Mesendoderm (in vitro differentiated cells): ENCODE measurements around the gene KLHL29.

ENCODE experiments used
- DNase-seq: peaks from one replicate; pipeline ENCODE4 v3.0.0; 2013
- H2AK5ac ChIP-seq: 2 replicates; pipeline ENCODE4 v1.6.1; 2013; ENCODE audit warnings: low read length, inconsistent platforms
- H2BK120ac ChIP-seq: 2 replicates; pipeline ENCODE4 v1.6.1; 2013; ENCODE audit warnings: low read depth, mild to moderate bottlenecking, low read length, moderate library complexity, mixed read lengths
- H2BK15ac ChIP-seq: replicated peaks from 2 replicates; pipeline ENCODE4 v1.6.1; 2013; ENCODE audit warnings: low read depth, mild to moderate bottlenecking, moderate library complexity
- H2BK5ac ChIP-seq: 2 replicates; pipeline ENCODE4 v1.6.1; 2013; ENCODE audit warnings: low read length, inconsistent platforms
- H3K18ac ChIP-seq: 2 replicates; pipeline ENCODE4 v1.6.1; 2013; ENCODE audit warnings: mild to moderate bottlenecking, low read length, mixed read lengths
- H3K23ac ChIP-seq: one replicate; pipeline ENCODE4 v1.6.1; 2013; ENCODE audit warnings: low read length
- H3K27ac ChIP-seq: 2 replicates; pipeline ENCODE4 v1.5.1; 2013; ENCODE audit warnings: low read depth, mild to moderate bottlenecking, inconsistent platforms, low read length, moderate library complexity
- H3K27me3 ChIP-seq: 2 replicates; pipeline ENCODE4 v1.6.1; 2013; ENCODE audit warnings: low read length, control low read depth, mild to moderate bottlenecking, inconsistent platforms; ENCODE audit not compliant: insufficient read depth, poor library complexity
- H3K36me3 ChIP-seq: 2 replicates; pipeline ENCODE4 v1.6.1; 2013; ENCODE audit warnings: low read length, inconsistent platforms; ENCODE audit not compliant: control insufficient read depth, insufficient read depth
- H3K4ac ChIP-seq: one replicate; pipeline ENCODE4 v1.6.1; 2013; ENCODE audit warnings: low read depth, mild to moderate bottlenecking, low read length, moderate library complexity
- H3K4me1 ChIP-seq: 2 replicates; pipeline ENCODE4 v1.6.1; 2013; ENCODE audit warnings: low read depth, low read length, inconsistent platforms; ENCODE audit not compliant: control insufficient read depth
- H3K4me2 ChIP-seq: 2 replicates; pipeline ENCODE4 v1.6.1; 2013; ENCODE audit warnings: low read length
- H3K4me3 ChIP-seq: 2 replicates; pipeline ENCODE4 v1.5.1; 2013; ENCODE audit warnings: mild to moderate bottlenecking, low read length
- H3K56ac ChIP-seq: one replicate; pipeline ENCODE4 v1.6.1; 2013; ENCODE audit warnings: low read length
- H3K79me1 ChIP-seq: 2 replicates; pipeline ENCODE4 v1.6.1; 2013; ENCODE audit warnings: low read length, inconsistent platforms
- H3K79me2 ChIP-seq: 2 replicates; pipeline ENCODE4 v1.6.1; 2013; ENCODE audit warnings: mild to moderate bottlenecking, low read length; ENCODE audit not compliant: control insufficient read depth, insufficient read depth
- H3K9ac ChIP-seq: 2 replicates; pipeline ENCODE4 v1.6.1; 2013; ENCODE audit warnings: low read length, inconsistent platforms
- H4K5ac ChIP-seq: one replicate; pipeline ENCODE4 v1.6.1; 2013; ENCODE audit warnings: low read length
- H4K8ac ChIP-seq: one replicate; pipeline ENCODE4 v1.6.1; 2013; ENCODE audit warnings: low read depth, mild to moderate bottlenecking, control low read depth, low read length, moderate library complexity
- WGBS: extraction: QIAGEN DNeasy Blood & Tissue Kit; methylation state at CpG from one replicate; pipeline ENCODE4 v1.1.7; 2013; ENCODE audit warnings: low lambda C conversion rate, missing lambda C conversion rate; ENCODE audit not compliant: insufficient coverage; ENCODE audit errors: extremely low coverage; 5-methylcytosine and 5-hydroxymethylcytosine counted together

Gene KLHL29

DNA sequence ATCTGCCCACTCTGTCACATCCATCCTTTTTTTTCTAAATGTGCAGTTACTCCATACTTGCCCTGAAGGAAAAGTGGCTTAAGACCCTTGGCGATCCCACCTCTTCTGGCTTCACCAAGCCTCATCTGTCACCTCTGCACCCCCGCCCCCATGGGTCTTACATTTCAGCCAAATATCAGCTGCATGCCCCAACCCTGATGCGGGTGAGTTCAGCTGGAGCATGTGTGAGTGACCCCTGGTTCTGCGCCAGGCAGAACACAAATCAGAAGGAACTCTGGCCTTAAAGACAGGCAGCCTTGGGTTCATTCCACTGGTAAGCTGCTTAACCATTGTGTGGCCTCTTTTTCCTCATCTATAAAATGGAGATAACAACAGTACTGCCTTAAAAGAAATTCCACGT, 194.7 kb downstream of the KLHL29 start:
- H3K79me1 ChIP-seq, result no peaks in the 10 kb centered on the region
- no peak overlapping the region for H3K27ac ChIP-seq
- no peak overlapping the region for H3K56ac ChIP-seq
- no peak overlapping the region for H2BK120ac ChIP-seq
- H4K8ac ChIP-seq, result no peak overlapping the region
- no peaks in the 10 kb centered on the region for H3K79me2 ChIP-seq
- no peak overlapping the region for H3K4me3 ChIP-seq
- H3K9ac ChIP-seq, result no peak overlapping the region
- no peak overlapping the region for H3K23ac ChIP-seq
- no peak overlapping the region for H3K4me2 ChIP-seq
- no peak overlapping the region for H2AK5ac ChIP-seq
- no peak overlapping the region for H2BK15ac ChIP-seq
- no peaks in the 10 kb centered on the region for H3K27me3 ChIP-seq
- H4K5ac ChIP-seq, result no peak overlapping the region
- H2BK5ac ChIP-seq, result no peak overlapping the region
- no peaks in the 10 kb centered on the region for H3K36me3 ChIP-seq
- WGBS, result no CpG with 5 or more reads among the region's 5 CpGs
- H3K4ac ChIP-seq, result no peak overlapping the region
- H3K18ac ChIP-seq, result no peak overlapping the region
- no peaks in the 10 kb centered on the region for H3K4me1 ChIP-seq
- no peak for DNase-seq

DNA sequence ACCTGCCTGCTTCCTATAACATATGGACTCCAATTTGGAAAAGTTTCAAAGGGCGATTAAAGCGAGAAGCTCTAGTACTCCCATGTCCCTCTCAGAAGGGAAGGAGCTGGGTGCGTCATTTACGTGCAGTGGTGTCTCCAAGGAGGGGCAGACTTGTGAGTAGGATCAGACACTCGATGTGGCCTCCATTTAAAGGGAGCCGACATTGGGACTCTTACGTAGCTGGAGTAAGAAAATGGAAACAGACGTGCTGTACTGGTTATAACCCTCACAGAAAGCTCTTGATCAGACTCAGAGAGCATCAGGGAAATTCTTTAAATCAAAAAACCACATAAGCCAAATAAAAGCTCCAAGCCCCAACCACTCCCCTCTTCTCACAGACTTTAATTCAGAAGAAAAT, 198.5 kb downstream of the KLHL29 start:
- H3K27ac ChIP-seq, result no peak overlapping the region
- H2BK120ac ChIP-seq, result no peak overlapping the region
- no peak overlapping the region for H2BK15ac ChIP-seq
- no peak overlapping the region for H3K4me2 ChIP-seq
- WGBS, result no CpG with 5 or more reads among the region's 8 CpGs
- no peak overlapping the region for H2AK5ac ChIP-seq
- no peak overlapping the region for H3K56ac ChIP-seq
- H3K4me1 ChIP-seq, result no peaks in the 10 kb centered on the region
- no peak overlapping the region for H4K5ac ChIP-seq
- no peak overlapping the region for H3K23ac ChIP-seq
- H2BK5ac ChIP-seq, result no peak overlapping the region
- H3K9ac ChIP-seq, result no peak overlapping the region
- no peak overlapping the region for H3K4me3 ChIP-seq
- H3K4ac ChIP-seq, result no peak overlapping the region
- no peak overlapping the region for H4K8ac ChIP-seq
- H3K18ac ChIP-seq, result no peak overlapping the region
- H3K79me2 ChIP-seq, result no peaks in the 10 kb centered on the region
- no peaks in the 10 kb centered on the region for H3K36me3 ChIP-seq
- no peaks in the 10 kb centered on the region for H3K27me3 ChIP-seq
- no peak for DNase-seq
- no peaks in the 10 kb centered on the region for H3K79me1 ChIP-seq

DNA sequence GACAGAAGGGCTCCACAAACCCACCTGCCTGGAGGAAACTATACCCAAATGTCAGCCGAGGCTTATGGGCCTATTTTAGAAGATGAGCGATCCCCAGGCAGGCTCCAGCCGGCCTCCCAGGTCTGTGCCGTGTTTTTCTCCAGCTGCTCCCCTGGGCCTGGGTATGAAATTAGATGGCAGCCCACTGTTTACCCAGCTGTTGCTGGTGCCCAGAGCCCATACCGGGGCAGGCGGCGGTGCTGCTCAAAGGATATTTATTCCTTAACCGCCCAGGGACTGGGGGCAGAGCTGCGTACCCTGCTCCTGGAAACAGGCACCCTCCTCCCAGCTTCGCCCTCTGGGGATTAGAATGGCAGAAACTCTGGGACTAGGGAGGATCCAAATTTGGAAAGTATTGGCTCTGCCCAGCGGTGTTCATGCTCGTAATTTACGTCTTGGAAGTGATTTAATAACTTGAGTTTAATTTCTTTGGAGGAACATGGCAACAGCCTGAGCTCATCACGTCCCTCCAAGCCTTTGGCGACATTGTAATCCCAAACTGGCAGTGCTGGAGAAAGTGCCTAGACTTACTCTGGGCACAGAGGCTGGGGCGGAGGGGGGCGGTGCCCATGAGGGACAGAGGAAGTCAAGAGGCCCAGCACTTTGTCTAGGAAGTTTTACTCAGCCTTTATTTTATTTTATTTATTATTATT, 199.2 kb downstream of the KLHL29 start:
- Histone ChIP-seq H3K4me2 (no peak overlapping the region), H2BK120ac (no peak overlapping the region), H2BK5ac (no peak overlapping the region), H3K9ac (no peak overlapping the region), H3K4me3 (no peak overlapping the region), H3K27ac (no peak overlapping the region), H4K5ac (no peak overlapping the region), H3K79me2 (no peaks in the 10 kb centered on the region), H3K79me1 (no peaks in the 10 kb centered on the region), H3K4ac (no peak overlapping the region), H3K36me3 (no peaks in the 10 kb centered on the region), H3K56ac (no peak overlapping the region), H3K27me3 (no peaks in the 10 kb centered on the region), H3K23ac (no peak overlapping the region), H2BK15ac (no peak overlapping the region), H3K18ac (no peak overlapping the region), H3K4me1 (no peaks in the 10 kb centered on the region), H4K8ac (no peak overlapping the region), H2AK5ac (no peak overlapping the region)
- no CpG with 5 or more reads among the region's 17 CpGs for WGBS
- no peak for DNase-seq

DNA sequence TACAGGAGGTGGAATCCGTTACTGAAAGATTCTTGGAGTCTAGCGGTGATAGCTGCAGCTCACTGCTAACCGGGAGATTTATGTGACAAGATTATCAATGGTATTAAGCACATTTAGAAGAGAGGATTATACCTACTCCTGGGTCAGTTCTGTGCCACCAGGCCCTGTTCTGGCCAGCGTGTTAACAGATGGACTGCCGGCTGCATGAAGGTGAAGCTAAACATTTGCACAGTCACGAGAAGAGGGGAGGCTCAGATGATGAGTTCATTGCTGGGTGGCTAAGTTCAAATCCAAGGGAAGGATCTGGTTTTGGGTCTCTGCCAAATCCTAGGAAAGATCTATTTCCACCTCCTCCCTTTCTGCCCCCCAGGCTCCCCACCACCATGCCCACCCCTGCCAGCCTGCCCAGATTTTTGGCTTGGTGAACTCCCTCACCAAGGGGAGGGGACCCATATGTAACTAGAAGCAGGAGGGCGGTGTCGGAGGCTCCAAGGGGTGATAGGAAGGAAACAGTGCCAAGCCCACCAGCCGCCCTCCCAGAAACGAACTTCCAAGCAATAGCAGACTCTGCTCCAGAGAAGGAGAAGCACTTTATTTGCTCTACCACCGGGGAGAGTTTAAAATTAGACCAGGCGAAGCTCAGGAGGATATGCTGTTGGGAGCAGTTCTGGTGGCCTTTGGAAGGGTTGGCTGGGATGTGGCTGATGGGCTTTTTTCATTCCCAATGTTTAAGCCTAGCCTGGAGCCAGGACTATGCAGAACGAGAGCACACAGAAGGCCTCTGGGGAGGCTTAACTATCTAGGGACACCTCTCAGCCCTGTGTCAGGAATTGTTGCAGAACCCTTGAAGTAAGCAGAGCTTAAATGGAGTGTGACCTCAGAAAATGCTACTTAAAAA, 200.5 kb downstream of the KLHL29 start:
- no peak overlapping the region for H3K9ac ChIP-seq
- H3K36me3 ChIP-seq, result no peaks in the 10 kb centered on the region
- no peak overlapping the region for H3K4me2 ChIP-seq
- no peak overlapping the region for H3K4me3 ChIP-seq
- H3K79me2 ChIP-seq, result no peaks in the 10 kb centered on the region
- H2BK5ac ChIP-seq, result no peak overlapping the region
- H3K4me1 ChIP-seq, result no peaks in the 10 kb centered on the region
- no peak overlapping the region for H2BK15ac ChIP-seq
- H4K8ac ChIP-seq, result no peak overlapping the region
- H4K5ac ChIP-seq, result no peak overlapping the region
- H3K27ac ChIP-seq, result no peak overlapping the region
- no peak overlapping the region for H3K4ac ChIP-seq
- no peaks in the 10 kb centered on the region for H3K79me1 ChIP-seq
- H3K23ac ChIP-seq, result no peak overlapping the region
- DNase-seq, result no peak
- no CpG with 5 or more reads among the region's 13 CpGs for WGBS
- no peak overlapping the region for H2AK5ac ChIP-seq
- H2BK120ac ChIP-seq, result no peak overlapping the region
- H3K18ac ChIP-seq, result no peak overlapping the region
- H3K56ac ChIP-seq, result no peak overlapping the region
- no peaks in the 10 kb centered on the region for H3K27me3 ChIP-seq

DNA sequence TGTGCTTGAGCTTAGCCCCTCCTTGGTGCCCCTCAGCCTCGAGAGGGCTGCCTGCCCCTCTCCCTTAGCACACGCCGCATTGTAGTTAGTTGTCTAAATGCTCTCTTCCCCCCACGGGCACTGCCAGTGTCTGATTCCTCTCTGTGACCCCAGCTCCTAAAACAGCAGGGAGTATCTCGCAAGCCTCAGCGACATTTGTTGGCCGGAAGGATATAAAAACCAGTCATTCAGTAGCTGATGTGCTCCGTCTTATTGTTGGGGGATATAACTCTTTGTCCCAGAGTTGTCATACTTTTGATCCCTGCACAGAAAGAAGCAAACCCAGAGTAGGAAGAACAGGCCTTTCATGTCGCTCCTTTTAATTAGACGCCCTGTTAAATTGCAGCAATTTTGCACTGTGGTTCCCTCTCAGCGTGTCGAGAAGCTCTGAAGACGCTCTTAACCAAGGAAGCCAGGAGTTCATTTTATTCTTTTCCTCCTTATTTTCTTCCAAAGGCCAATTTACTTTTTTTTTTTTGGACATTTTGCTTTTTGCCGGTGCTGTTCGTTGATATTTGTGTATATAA, 201.8 kb downstream of the KLHL29 start:
- no peak overlapping the region for H4K8ac ChIP-seq
- no CpG with 5 or more reads among the region's 15 CpGs for WGBS
- no peaks in the 10 kb centered on the region for H3K27me3 ChIP-seq
- H3K4me2 ChIP-seq, result no peak overlapping the region
- no peak for DNase-seq
- H2BK5ac ChIP-seq, result no peak overlapping the region
- no peak overlapping the region for H3K27ac ChIP-seq
- H2BK15ac ChIP-seq, result no peak overlapping the region
- H3K4ac ChIP-seq, result no peak overlapping the region
- H3K4me3 ChIP-seq, result no peak overlapping the region
- H3K9ac ChIP-seq, result no peak overlapping the region
- H3K18ac ChIP-seq, result no peak overlapping the region
- no peaks in the 10 kb centered on the region for H3K79me1 ChIP-seq
- no peak overlapping the region for H3K56ac ChIP-seq
- H2AK5ac ChIP-seq, result no peak overlapping the region
- H3K4me1 ChIP-seq, result no peaks in the 10 kb centered on the region
- no peak overlapping the region for H3K23ac ChIP-seq
- no peaks in the 10 kb centered on the region for H3K36me3 ChIP-seq
- H4K5ac ChIP-seq, result no peak overlapping the region
- H2BK120ac ChIP-seq, result no peak overlapping the region
- no peaks in the 10 kb centered on the region for H3K79me2 ChIP-seq
